MM.1S (cell line): ENCODE measurements around the gene NBAS.

Experiments used
- EZH2 ChIP-seq: fragments of 300-600 bp; sonication (generic); optimal IDR thresholded peaks from 2 replicates; pipeline ENCODE3; 2017; ENCODE audit warnings: low read depth, mild to moderate bottlenecking, antibody characterized with exemption, low read length, mixed read lengths
- EZH2phosphoT487 ChIP-seq: fragments of 300-600 bp; sonication (generic); IDR thresholded peaks from 2 replicates; pipeline ENCODE4 v1.6.1; 2018; ENCODE audit warnings: antibody characterized with exemption, low read length
- TF ChIP-seq, protein P1 (sequence below): fragments of 300-600 bp; sonication (generic); IDR thresholded peaks from 2 replicates; pipeline ENCODE4 v1.5.1; 2016; ENCODE audit warnings: antibody characterized with exemption, low read length, mixed read lengths

DNA sequence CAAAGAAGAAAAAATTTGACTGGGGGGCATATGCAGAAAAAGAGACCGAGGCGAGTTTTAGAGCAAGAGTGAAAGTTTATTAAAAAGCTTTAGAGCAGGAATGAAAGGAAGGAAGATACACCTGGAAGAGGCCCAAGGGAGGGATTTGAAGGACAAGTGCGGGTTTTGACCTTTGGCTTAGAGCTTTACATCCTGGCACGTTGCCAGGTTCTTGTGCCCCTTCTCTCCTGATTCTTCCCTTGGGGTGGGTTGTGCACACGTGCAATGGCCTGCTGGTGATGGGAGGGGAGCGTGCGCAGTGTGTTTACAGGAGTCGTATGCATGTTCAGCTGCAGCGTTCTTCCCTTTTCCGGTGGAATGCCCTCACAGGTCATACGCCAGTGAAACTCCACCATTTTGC lies 208.8 kb downstream of the NBAS start:
- TF ChIP-seq, protein P1, sequence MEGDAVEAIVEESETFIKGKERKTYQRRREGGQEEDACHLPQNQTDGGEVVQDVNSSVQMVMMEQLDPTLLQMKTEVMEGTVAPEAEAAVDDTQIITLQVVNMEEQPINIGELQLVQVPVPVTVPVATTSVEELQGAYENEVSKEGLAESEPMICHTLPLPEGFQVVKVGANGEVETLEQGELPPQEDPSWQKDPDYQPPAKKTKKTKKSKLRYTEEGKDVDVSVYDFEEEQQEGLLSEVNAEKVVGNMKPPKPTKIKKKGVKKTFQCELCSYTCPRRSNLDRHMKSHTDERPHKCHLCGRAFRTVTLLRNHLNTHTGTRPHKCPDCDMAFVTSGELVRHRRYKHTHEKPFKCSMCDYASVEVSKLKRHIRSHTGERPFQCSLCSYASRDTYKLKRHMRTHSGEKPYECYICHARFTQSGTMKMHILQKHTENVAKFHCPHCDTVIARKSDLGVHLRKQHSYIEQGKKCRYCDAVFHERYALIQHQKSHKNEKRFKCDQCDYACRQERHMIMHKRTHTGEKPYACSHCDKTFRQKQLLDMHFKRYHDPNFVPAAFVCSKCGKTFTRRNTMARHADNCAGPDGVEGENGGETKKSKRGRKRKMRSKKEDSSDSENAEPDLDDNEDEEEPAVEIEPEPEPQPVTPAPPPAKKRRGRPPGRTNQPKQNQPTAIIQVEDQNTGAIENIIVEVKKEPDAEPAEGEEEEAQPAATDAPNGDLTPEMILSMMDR = no peak
- TF ChIP-seq EZH2phosphoT487 (no peak), EZH2 (no peak)
